Thyroid gland (tissue), 4 donors: Measurements from ENCODE around the gene EN2. TPM values are rescaled to one million over a fixed set of nuclear protein-coding genes. Genes with fewer than 3 reads are reported as not detected.

Experiments
- DNase-seq, 2 donors: peaks; one replicate each; pipeline ENCODE4 v3.0.0-alpha.2; 2019
- H3K27ac ChIP-seq, 3 donors: fragments of 200-600 bp; sonication (generic); 1 replicate in 2 of 3; 2 replicates in 1 of 3; pipeline ENCODE4 v1.5.1; 2016 to 2019; ENCODE audit warnings: mild to moderate bottlenecking in 1 of 3, moderate library complexity in 1 of 3
- H3K27me3 ChIP-seq: fragments of 200-600 bp; sonication (generic); one replicate; pipeline ENCODE4 v1.5.1; 2019
- H3K36me3 ChIP-seq, 2 donors: fragments of 200-600 bp; sonication (generic); one replicate each; pipeline ENCODE4 v1.5.1; 2016 to 2019
- H3K4me1 ChIP-seq, 2 donors: fragments of 200-600 bp; sonication (generic); one replicate each; pipeline ENCODE4 v1.5.1; 2017 to 2019
- H3K4me3 ChIP-seq, 3 donors: fragments of 200-600 bp; sonication (generic); replicated peaks in 1 of 3; 1 replicate in 2 of 3; 2 replicates in 1 of 3; pipeline ENCODE4 v1.5.1; 2016; ENCODE audit warnings: mild to moderate bottlenecking in 1 of 3
- H3K9me3 ChIP-seq: fragments of 200-600 bp; sonication (generic); one replicate; pipeline ENCODE4 v1.5.1; 2017
- CTCF ChIP-seq, 6 experiments: fragments of 200-600 bp in 3 of 6; fragments of 450-650 bp in 3 of 6; sonication (generic) in 3 of 6; IDR thresholded peaks; one replicate each; pipeline ENCODE4 v1.5.1; 2016 to 2019; ENCODE audit warnings: antibody characterized with exemption in 6 of 6, mild to moderate bottlenecking in 2 of 6, inconsistent platforms in 1 of 6, moderate library complexity in 1 of 6
- POLR2A ChIP-seq, 2 donors: fragments of 450-650 bp; IDR thresholded peaks; one replicate each; pipeline ENCODE4 v1.6.1; 2017; ENCODE audit warnings: antibody characterized with exemption in 2 of 2, mild to moderate bottlenecking in 2 of 2, moderate library complexity in 1 of 2
- WGBS, 2 donors: methylation state at CpG; one replicate each; pipeline ENCODE4 v1.1.5; 2017; 5-methylcytosine and 5-hydroxymethylcytosine counted together
- intact Hi-C: fragments of 100-400 bp; cut with DNase I; formaldehyde crosslinking; loops from one replicate; pipeline ENCODE4 v1.15.1; 2023
- total RNA-seq, 4 donors: library from RNA; depleted of rRNA; stranded (reverse); fragments of >200 nt; gene quantifications; one replicate each; pipeline ENCODE4 v1.2.3, GENCODE V29; 2016

Gene EN2
- total RNA-seq, 4 donors from 2014 or later, result 0.22 to 0.29 (median 0.27) TPM; not detected in 1

DNA sequence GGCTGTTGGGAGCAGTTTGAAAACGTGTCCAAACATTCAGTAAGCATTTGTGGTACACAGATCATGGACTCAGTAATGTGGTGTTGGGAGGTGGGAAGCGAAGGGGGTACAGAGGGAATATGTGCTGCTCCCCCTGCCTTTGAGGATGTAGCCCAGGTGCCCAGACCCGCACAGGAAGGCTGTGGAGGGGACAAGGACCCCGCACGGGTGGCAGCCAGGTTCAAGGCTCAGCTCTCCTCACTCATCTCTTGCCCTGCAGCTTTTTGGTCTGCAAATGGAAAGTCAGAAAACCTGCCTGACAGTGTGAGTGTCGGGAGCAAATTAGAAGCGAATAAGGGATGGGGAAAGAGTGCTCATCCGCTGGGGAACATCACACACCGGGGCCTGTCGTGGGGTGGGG lies 27.3 kb upstream of the EN2 start:
- TF ChIP-seq POLR2A (IDR thresholded peaks at IDR 0.05) (no peak), CTCF (IDR thresholded peaks at IDR 0.05) (no peak)
- DNase-seq, result no peak
- Histone ChIP-seq H3K4me1 (no peaks in the 10 kb centered on the region), H3K27me3 (no peaks in the 10 kb centered on the region), H3K27ac (no peak overlapping the region), H3K4me3 (no peak overlapping the region), H3K36me3 (no peaks in the 10 kb centered on the region), H3K9me3 (no peaks in the 10 kb centered on the region)
- WGBS, 2 donors, result 59 to 73% methylated on average over 10 of the region's 10 CpGs
- intact Hi-C loops, result no loop called here

- Histone ChIP-seq H3K4me3 (no peak overlapping the region), H3K36me3 (no peaks in the 10 kb centered on the region), H3K27me3 (no peaks in the 10 kb centered on the region), H3K27ac (no peak overlapping the region), H3K9me3 (no peaks in the 10 kb centered on the region), H3K4me1 (no peaks in the 10 kb centered on the region)
- TF ChIP-seq CTCF (IDR thresholded peaks at IDR 0.05) (no peak), POLR2A (IDR thresholded peaks at IDR 0.05) (no peak)
- intact Hi-C loops, result no loop called here
- WGBS, 2 donors, result 70 to 77% methylated on average over 12 of the region's 12 CpGs
- no peak for DNase-seq
Measured at GRCh38 chr7:155431231-155431630, 26.7 kb upstream of the EN2 start.

- intact Hi-C loops, result no loop called here
- H3K9me3 ChIP-seq, result no peaks in the 10 kb centered on the region
Measured at GRCh38 chr7:155431711-155432110, 26.2 kb upstream of the EN2 start.

DNA sequence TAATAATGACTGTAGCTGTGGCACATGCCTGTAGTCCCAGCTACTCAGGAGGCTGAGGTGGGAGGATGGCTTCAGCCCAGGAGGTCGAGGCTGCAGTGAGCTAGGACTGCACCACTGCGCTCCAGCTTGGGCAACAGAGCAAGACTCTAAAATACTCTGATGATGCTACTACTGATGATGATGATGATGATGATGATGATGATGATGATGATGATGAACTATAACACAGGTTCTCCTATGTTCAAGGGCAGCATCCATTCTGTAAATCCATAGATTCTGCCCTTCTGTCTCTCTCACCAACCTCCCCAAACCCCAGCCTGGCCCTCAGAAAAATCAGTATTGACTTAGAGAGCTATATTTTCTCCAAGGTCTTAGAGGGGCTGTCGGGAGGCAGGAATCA lies 22.8 kb upstream of the EN2 start:
- Histone ChIP-seq H3K36me3 (no peaks in the 10 kb centered on the region), H3K9me3 (no peaks in the 10 kb centered on the region), H3K4me3 (no peak overlapping the region), H3K4me1 (no peaks in the 10 kb centered on the region), H3K27ac (no peak overlapping the region), H3K27me3 (no peaks in the 10 kb centered on the region)
- intact Hi-C loops, result no loop called here
- TF ChIP-seq CTCF (IDR thresholded peaks at IDR 0.05) (no peak), POLR2A (IDR thresholded peaks at IDR 0.05) (no peak)
- DNase-seq, result no peak
- 82 to 84% methylated on average over 3 of the region's 3 CpGs for WGBS, 2 donors

More at GRCh38 chr7:155431711-155432110, 26.2 kb upstream of the EN2 start:
- Histone ChIP-seq H3K27ac (no peak overlapping the region), H3K36me3 (no peaks in the 10 kb centered on the region), H3K27me3 (no peaks in the 10 kb centered on the region), H3K4me1 (no peaks in the 10 kb centered on the region), H3K4me3 (no peak overlapping the region)
- TF ChIP-seq CTCF (IDR thresholded peaks at IDR 0.05) (no peak), POLR2A (IDR thresholded peaks at IDR 0.05) (no peak)
- WGBS, 2 donors, result 77 to 83% methylated on average over 14 of the region's 14 CpGs
- DNase-seq, result no peak

- Histone ChIP-seq H3K27ac (no peak overlapping the region), H3K4me1 (no peaks in the 10 kb centered on the region), H3K9me3 (no peaks in the 10 kb centered on the region), H3K36me3 (no peaks in the 10 kb centered on the region), H3K27me3 (no peaks in the 10 kb centered on the region), H3K4me3 (no peak overlapping the region)
- intact Hi-C loops, result no loop called here
- no peak for TF ChIP-seq CTCF (IDR thresholded peaks at IDR 0.05)
- no peak for TF ChIP-seq POLR2A (IDR thresholded peaks at IDR 0.05)
- no peak for DNase-seq
- 78 to 81% methylated on average over 4 of the region's 4 CpGs for WGBS, 2 donors
Measured at GRCh38 chr7:155437836-155438235, 20.1 kb upstream of the EN2 start.
